Ishikawa (cell line): ENCODE measurements around the gene RERGL.

Experiments
- CEBPB ChIP-seq: IDR thresholded peaks from 2 replicates; pipeline ENCODE4 v1.6.1; 2012
- CREB1 ChIP-seq: IDR thresholded peaks from 2 replicates; pipeline ENCODE4 v1.6.1; 2012; ENCODE audit warnings: low read depth
- EGR1 ChIP-seq: IDR thresholded peaks from 2 replicates; pipeline ENCODE4 v1.6.1; 2012
- EP300 ChIP-seq: IDR thresholded peaks from 2 replicates; pipeline ENCODE4 v1.6.1; 2012; ENCODE audit warnings: borderline replicate concordance
- FOXM1 ChIP-seq: IDR thresholded peaks from 2 replicates; pipeline ENCODE4 v1.6.1; 2012; ENCODE audit warnings: low read depth, borderline replicate concordance
- NFIC ChIP-seq: IDR thresholded peaks from 2 replicates; pipeline ENCODE4 v1.6.1; 2012
- RAD21 ChIP-seq: IDR thresholded peaks from 2 replicates; pipeline ENCODE4 v1.6.1; 2012; ENCODE audit warnings: low read depth
- TAF1 ChIP-seq: IDR thresholded peaks from 2 replicates; pipeline ENCODE4 v1.6.1; 2012; ENCODE audit warnings: low read depth, mild to moderate bottlenecking
- TCF12 ChIP-seq: IDR thresholded peaks from 2 replicates; pipeline ENCODE4 v1.6.1; 2012; ENCODE audit warnings: low read depth
- TEAD4 ChIP-seq: IDR thresholded peaks from 2 replicates; pipeline ENCODE4 v1.6.1; 2012
- YY1 ChIP-seq: IDR thresholded peaks from 2 replicates; pipeline ENCODE4 v1.6.1; 2012; ENCODE audit warnings: low read depth
- ZBTB7A ChIP-seq: IDR thresholded peaks from 2 replicates; pipeline ENCODE4 v1.6.1; 2012; ENCODE audit warnings: low read depth
- TF ChIP-seq, protein P1 (sequence below): IDR thresholded peaks from 2 replicates; pipeline ENCODE4 v1.6.1; 2012
- TF ChIP-seq, protein P2 (sequence below): IDR thresholded peaks from 2 replicates; pipeline ENCODE4 v1.6.1; 2012; ENCODE audit warnings: low read depth, mild to moderate bottlenecking
- TF ChIP-seq, protein P3 (sequence below): IDR thresholded peaks from 2 replicates; pipeline ENCODE4 v1.6.1; 2012

The RERGL gene

DNA sequence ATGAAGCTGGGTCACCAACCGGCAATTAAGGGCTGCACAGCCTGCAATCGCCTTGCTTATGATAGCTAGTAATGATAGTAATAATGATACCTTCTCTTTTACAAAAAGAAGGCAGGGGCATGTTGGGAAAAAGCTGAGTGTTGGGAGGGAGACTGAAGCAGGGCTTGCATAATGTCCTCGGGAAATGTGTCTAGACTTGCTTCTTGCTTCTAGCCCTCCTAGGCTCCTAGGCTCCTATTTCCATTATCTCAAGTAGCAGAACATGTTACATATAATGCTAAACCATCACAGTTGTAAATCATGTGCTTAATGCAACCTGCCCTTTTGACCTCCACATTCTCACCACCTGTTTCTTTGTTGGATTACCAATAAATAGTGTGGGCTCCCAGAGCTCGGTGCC is 18.7 kb downstream of the RERGL start:
- TF ChIP-seq, protein P1, sequence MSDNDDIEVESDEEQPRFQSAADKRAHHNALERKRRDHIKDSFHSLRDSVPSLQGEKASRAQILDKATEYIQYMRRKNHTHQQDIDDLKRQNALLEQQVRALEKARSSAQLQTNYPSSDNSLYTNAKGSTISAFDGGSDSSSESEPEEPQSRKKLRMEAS, result no peak
- TF ChIP-seq TAF1 (no peak), EP300 (no peak), RAD21 (no peak), TEAD4 (no peak), CEBPB (no peak), EGR1 (no peak), TCF12 (no peak), NFIC (no peak), FOXM1 (no peak), ZBTB7A (no peak), CREB1 (no peak), YY1 (no peak)
- TF ChIP-seq, protein P2, sequence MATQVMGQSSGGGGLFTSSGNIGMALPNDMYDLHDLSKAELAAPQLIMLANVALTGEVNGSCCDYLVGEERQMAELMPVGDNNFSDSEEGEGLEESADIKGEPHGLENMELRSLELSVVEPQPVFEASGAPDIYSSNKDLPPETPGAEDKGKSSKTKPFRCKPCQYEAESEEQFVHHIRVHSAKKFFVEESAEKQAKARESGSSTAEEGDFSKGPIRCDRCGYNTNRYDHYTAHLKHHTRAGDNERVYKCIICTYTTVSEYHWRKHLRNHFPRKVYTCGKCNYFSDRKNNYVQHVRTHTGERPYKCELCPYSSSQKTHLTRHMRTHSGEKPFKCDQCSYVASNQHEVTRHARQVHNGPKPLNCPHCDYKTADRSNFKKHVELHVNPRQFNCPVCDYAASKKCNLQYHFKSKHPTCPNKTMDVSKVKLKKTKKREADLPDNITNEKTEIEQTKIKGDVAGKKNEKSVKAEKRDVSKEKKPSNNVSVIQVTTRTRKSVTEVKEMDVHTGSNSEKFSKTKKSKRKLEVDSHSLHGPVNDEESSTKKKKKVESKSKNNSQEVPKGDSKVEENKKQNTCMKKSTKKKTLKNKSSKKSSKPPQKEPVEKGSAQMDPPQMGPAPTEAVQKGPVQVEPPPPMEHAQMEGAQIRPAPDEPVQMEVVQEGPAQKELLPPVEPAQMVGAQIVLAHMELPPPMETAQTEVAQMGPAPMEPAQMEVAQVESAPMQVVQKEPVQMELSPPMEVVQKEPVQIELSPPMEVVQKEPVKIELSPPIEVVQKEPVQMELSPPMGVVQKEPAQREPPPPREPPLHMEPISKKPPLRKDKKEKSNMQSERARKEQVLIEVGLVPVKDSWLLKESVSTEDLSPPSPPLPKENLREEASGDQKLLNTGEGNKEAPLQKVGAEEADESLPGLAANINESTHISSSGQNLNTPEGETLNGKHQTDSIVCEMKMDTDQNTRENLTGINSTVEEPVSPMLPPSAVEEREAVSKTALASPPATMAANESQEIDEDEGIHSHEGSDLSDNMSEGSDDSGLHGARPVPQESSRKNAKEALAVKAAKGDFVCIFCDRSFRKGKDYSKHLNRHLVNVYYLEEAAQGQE, result no peak
- TF ChIP-seq, protein P3, sequence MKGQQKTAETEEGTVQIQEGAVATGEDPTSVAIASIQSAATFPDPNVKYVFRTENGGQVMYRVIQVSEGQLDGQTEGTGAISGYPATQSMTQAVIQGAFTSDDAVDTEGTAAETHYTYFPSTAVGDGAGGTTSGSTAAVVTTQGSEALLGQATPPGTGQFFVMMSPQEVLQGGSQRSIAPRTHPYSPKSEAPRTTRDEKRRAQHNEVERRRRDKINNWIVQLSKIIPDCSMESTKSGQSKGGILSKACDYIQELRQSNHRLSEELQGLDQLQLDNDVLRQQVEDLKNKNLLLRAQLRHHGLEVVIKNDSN, result no peak

DNA sequence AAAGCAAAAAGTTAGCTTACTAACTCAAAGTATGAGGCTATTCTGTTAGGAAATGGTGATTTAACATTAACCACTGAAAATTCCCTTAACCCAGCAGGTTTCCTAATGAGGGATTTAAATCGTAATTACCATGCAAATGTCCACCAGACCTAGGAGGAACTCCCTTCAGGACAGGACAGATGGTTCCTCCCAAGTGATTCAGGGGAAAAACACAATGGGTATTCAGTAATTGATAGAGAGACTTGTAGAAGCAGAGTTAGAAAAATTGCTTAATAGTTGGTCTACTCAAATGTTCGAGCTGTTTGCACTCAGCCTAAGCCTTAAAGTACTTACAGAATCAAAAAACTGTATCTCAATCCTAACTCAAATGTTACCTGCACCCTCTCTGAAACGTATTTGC is 21.6 kb downstream of the RERGL start:
- TF ChIP-seq TAF1, result no peak
- no peak for TF ChIP-seq FOXM1
- TF ChIP-seq, protein P1, result no peak
- TF ChIP-seq, protein P3, result no peak
- TF ChIP-seq, protein P2, result no peak
- TF ChIP-seq ZBTB7A, result no peak
- TF ChIP-seq CREB1, result no peak
- TF ChIP-seq CEBPB, result no peak
- no peak for TF ChIP-seq TEAD4
- TF ChIP-seq RAD21, result no peak
- TF ChIP-seq NFIC, result no peak

DNA sequence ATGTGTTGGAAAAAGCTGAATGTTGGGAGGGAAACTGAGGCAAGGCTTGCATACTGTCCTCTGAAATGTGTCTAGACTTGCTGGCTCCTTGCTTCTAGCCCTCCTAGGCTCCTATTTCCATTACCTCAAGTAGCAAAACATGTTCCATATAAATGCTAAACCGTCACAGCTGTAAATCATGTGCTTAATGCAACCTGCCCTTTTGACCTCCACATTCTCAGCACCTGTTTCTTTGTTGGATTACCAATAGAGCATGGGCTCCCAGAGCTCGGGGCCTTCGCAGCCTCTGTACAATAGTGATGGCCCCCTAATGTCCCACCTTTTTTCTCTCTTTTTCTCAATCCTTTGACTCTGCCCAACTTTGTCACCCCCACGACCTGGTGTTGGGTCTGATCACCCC is 23.3 kb downstream of the RERGL start:
- TF ChIP-seq RAD21, result no peak
- no peak for TF ChIP-seq ZBTB7A
- TF ChIP-seq CREB1, result no peak
- TF ChIP-seq CEBPB, result no peak
- no peak for TF ChIP-seq EP300
- TF ChIP-seq FOXM1, result no peak
- TF ChIP-seq YY1, result no peak
- TF ChIP-seq, protein P1, result no peak
- no peak for TF ChIP-seq NFIC
- no peak for TF ChIP-seq TEAD4
- no peak for TF ChIP-seq TCF12

DNA sequence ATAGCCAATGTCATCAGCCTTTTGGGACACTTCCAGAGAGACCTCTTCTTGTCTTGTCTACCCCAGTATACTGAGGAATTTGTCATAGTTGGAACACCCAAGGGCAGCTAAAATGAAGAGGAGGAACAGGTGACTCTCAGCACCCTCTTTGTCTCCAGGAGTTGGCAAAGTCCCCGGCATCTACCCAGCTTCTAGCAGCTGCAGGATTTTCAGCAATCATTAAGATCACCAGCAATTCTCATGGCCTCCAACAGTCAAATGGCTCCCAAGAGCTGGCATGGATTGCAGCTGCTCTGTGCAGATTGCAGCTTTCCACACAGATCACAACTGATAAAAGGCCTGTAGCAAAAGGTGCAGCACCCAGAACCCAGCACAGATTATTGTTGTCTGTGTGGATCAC is 32.9 kb downstream of the RERGL start:
- TF ChIP-seq, protein P2, result no peak
- TF ChIP-seq CREB1, result no peak
- TF ChIP-seq TEAD4, result no peak
- no peak for TF ChIP-seq CEBPB
- TF ChIP-seq, protein P3, result no peak
- TF ChIP-seq RAD21, result no peak
- TF ChIP-seq TCF12, result no peak
- TF ChIP-seq, protein P1, result no peak
- no peak for TF ChIP-seq ZBTB7A
- no peak for TF ChIP-seq FOXM1
- TF ChIP-seq TAF1, result no peak
- no peak for TF ChIP-seq EGR1
- TF ChIP-seq YY1, result no peak
- TF ChIP-seq EP300, result no peak
- TF ChIP-seq NFIC, result no peak
